HepG2 (cell line): ENCODE data around the gene STK10.

Experiments
- EZH2 ChIP-seq: conservative IDR thresholded peaks from 2 replicates; pipeline ENCODE4 v1.6.1; 2012; ENCODE audit warnings: mild to moderate bottlenecking, low read depth, low read length, moderate library complexity
- POLR2A ChIP-seq, 2 experiments: IDR thresholded peaks; 2 replicates each; pipeline ENCODE4 v1.6.1; 2011; ENCODE audit warnings: low read depth in 2 of 2, low read length in 2 of 2, mild to moderate bottlenecking in 1 of 2, moderate library complexity in 1 of 2; ENCODE audit not compliant: insufficient read depth in 1 of 2
- ZFX ChIP-seq: sonication (generic); formaldehyde crosslinking; IDR thresholded peaks from 2 replicates; pipeline ENCODE4 v1.4.0; 2020; ENCODE audit warnings: mild to moderate bottlenecking, low read depth, missing genetic modification reagents, moderate library complexity
- ZSCAN25 ChIP-seq: sonication (generic); formaldehyde crosslinking; IDR thresholded peaks from 2 replicates; pipeline ENCODE4 v1.8.0; 2022; ENCODE audit warnings: mild to moderate bottlenecking, missing genetic modification reagents
- TF ChIP-seq, protein P1 (sequence below): sonication (generic); formaldehyde crosslinking; IDR thresholded peaks from 2 replicates; pipeline ENCODE4 v1.5.0; 2020; ENCODE audit warnings: mild to moderate bottlenecking, missing genetic modification reagents, moderate library complexity
- TF ChIP-seq, protein P2 (sequence below): sonication (generic); formaldehyde crosslinking; IDR thresholded peaks from 2 replicates; pipeline ENCODE4 v1.4.0; 2020; ENCODE audit warnings: missing genetic modification reagents

DNA sequence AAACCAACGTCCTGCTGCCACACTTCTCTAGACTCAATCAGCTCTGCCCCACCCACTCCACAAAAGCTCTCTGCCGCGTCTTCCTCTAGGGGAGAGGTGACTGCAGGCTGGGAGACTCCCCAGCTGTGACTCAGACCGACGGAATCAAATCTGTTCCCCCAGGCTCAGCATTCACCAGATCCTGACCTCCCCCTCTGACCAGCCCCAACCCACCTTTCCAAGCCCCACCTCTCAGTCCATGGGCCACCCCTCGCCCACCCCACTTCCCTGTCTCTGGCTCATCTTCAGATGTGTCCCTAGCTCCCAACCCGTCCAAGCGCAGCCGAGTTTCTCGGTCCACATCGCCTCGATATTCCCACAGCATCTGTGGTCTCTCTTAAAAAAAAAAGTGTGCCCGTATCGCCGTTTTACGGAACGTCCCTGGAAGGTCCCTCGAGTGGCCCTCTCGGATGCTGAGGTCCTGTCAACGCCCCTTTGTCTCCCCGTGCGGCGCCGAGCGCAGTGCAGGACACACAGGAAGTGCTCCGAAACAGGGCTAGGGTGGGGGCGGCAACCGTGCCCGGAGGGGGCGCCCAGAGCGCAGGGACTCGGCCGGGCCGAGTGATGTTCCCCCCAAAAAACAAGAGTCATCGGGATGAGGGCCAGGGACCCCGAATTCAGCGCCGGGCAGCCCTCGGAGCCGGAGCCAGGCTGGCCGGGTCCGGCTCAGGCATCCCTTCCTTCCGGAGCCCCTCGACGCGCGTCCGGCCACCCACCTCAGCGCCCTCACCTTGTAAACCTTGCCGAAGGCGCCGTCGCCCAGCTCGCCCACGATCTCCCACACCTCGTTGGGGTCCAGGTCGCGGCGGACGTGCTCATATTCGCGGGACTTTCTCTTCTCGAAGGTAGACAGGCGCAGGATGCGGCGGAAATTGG lies 649 bp downstream of the STK10 start:
- TF ChIP-seq, protein P1, sequence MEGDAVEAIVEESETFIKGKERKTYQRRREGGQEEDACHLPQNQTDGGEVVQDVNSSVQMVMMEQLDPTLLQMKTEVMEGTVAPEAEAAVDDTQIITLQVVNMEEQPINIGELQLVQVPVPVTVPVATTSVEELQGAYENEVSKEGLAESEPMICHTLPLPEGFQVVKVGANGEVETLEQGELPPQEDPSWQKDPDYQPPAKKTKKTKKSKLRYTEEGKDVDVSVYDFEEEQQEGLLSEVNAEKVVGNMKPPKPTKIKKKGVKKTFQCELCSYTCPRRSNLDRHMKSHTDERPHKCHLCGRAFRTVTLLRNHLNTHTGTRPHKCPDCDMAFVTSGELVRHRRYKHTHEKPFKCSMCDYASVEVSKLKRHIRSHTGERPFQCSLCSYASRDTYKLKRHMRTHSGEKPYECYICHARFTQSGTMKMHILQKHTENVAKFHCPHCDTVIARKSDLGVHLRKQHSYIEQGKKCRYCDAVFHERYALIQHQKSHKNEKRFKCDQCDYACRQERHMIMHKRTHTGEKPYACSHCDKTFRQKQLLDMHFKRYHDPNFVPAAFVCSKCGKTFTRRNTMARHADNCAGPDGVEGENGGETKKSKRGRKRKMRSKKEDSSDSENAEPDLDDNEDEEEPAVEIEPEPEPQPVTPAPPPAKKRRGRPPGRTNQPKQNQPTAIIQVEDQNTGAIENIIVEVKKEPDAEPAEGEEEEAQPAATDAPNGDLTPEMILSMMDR (CRISPR knock-in tag): peak; percentile 23; the same call in 1 of the 2 replicates
- TF ChIP-seq, protein P2, sequence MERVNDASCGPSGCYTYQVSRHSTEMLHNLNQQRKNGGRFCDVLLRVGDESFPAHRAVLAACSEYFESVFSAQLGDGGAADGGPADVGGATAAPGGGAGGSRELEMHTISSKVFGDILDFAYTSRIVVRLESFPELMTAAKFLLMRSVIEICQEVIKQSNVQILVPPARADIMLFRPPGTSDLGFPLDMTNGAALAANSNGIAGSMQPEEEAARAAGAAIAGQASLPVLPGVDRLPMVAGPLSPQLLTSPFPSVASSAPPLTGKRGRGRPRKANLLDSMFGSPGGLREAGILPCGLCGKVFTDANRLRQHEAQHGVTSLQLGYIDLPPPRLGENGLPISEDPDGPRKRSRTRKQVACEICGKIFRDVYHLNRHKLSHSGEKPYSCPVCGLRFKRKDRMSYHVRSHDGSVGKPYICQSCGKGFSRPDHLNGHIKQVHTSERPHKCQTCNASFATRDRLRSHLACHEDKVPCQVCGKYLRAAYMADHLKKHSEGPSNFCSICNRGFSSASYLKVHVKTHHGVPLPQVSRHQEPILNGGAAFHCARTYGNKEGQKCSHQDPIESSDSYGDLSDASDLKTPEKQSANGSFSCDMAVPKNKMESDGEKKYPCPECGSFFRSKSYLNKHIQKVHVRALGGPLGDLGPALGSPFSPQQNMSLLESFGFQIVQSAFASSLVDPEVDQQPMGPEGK (CRISPR knock-in tag): peak; percentile 79
- TF ChIP-seq POLR2A (IDR thresholded peaks at IDR 0.05; ENCODE audit: insufficient read depth in 1 of 2, low read depth in 2 of 2, low read length in 2 of 2) (no peak), ZFX (CRISPR knock-in tag) (peak; percentile 29; the same call in 1 of the 2 replicates), ZSCAN25 (no peak), EZH2 (no peak)
